Measurements from ENCODE around the gene PRDM10. TPM values are rescaled to one million over a fixed set of nuclear protein-coding genes. Genes with fewer than 3 reads are reported as not detected.
"Not testable (repeated sequence)": the region's sequence is repeated elsewhere in the genome, so short reads cannot be mapped to it uniquely, and the experiment has no call there.

Gene PRDM10
- polyA plus RNA-seq, 1 donor from 2014 or later, result 13.7 TPM

GRCh38 chr11:129871914-129872313 is 130.7 kb downstream of the PRDM10 start:
- H4K20me1 ChIP-seq (ENCODE audit: insufficient read depth), result no peaks in the 10 kb centered on the region
- no peak overlapping the region for H3K9ac ChIP-seq (ENCODE audit: low read length)
- no peak overlapping the region for H3K4me3 ChIP-seq (ENCODE audit: low read length)
- H3F3A ChIP-seq (ENCODE audit: insufficient read depth, low read length, poor library complexity, severe bottlenecking), result no peaks in the 10 kb centered on the region
- H2AFZ ChIP-seq (ENCODE audit: low read depth, low read length), result no peak overlapping the region
- peak overlapping the region; percentile 50 for H3K27ac ChIP-seq (ENCODE audit: low read length)
- no peaks in the 10 kb centered on the region for H3K9me3 ChIP-seq (ENCODE audit: low read length)
- H3K4me2 ChIP-seq (ENCODE audit: low read length), result no peak overlapping the region
- H3K79me2 ChIP-seq (replicated peaks; ENCODE audit: insufficient read depth, low read length), result no peaks in the 10 kb centered on the region
- H3K36me3 ChIP-seq (ENCODE audit: insufficient read depth, low read length), result peaks cover 17% of the 10 kb centered on the region
- no peaks in the 10 kb centered on the region for H3K9me2 ChIP-seq (ENCODE audit: insufficient read depth, low read length)
- no peak for TF ChIP-seq SMC3 (conservative IDR thresholded peaks at IDR 0.05; ENCODE audit: poor library complexity)
- TF ChIP-seq REST (IDR thresholded peaks at IDR 0.05; ENCODE audit: borderline replicate concordance), result peak; percentile 63
- H3K27me3 ChIP-seq (ENCODE audit: insufficient read depth, low read depth, low read length), result no peaks in the 10 kb centered on the region

- not testable (repeated sequence) for H4K20me1 ChIP-seq (ENCODE audit: insufficient read depth); H2AFZ ChIP-seq (ENCODE audit: low read depth, low read length); H3K79me2 ChIP-seq (replicated peaks; ENCODE audit: insufficient read depth, low read length); H3K4me2 ChIP-seq (ENCODE audit: low read length); H3K27me3 ChIP-seq (ENCODE audit: insufficient read depth, low read depth, low read length); H3K27ac ChIP-seq (ENCODE audit: low read length); H3K4me3 ChIP-seq (ENCODE audit: low read length); H3K9ac ChIP-seq (ENCODE audit: low read length); H3F3A ChIP-seq (ENCODE audit: insufficient read depth, low read length, poor library complexity, severe bottlenecking); H3K9me3 ChIP-seq (ENCODE audit: low read length); H3K9me2 ChIP-seq (ENCODE audit: insufficient read depth, low read length)
- peaks cover 11% of the 10 kb centered on the region for H3K36me3 ChIP-seq (ENCODE audit: insufficient read depth, low read length)
Observed at GRCh38 chr11:129868626-129869025, 134.0 kb downstream of the PRDM10 start.

GRCh38 chr11:129866311-129866710 is 136.3 kb downstream of the PRDM10 start:
- no peaks in the 10 kb centered on the region for H3K27me3 ChIP-seq (ENCODE audit: insufficient read depth, low read depth, low read length)
- H3K4me3 ChIP-seq (ENCODE audit: low read length), result no peak overlapping the region
- no peak overlapping the region for H3K27ac ChIP-seq (ENCODE audit: low read length)
- H3K36me3 ChIP-seq (ENCODE audit: insufficient read depth, low read length), result peaks cover 11% of the 10 kb centered on the region
- no peak overlapping the region for H3K9ac ChIP-seq (ENCODE audit: low read length)
- no peaks in the 10 kb centered on the region for H3K9me3 ChIP-seq (ENCODE audit: low read length)
- H3F3A ChIP-seq (ENCODE audit: insufficient read depth, low read length, poor library complexity, severe bottlenecking), result no peaks in the 10 kb centered on the region
- TF ChIP-seq SMC3 (conservative IDR thresholded peaks at IDR 0.05; ENCODE audit: poor library complexity) (no peak), CTCF (IDR thresholded peaks at IDR 0.05; ENCODE audit: poor library complexity, severe bottlenecking) (no peak), RAD21 (conservative IDR thresholded peaks at IDR 0.05) (no peak), TAF1 (IDR thresholded peaks at IDR 0.05; ENCODE audit: low read depth) (no peak), EZH2 (IDR thresholded peaks at IDR 0.05; ENCODE audit: borderline replicate concordance, insufficient read depth, low read length, poor library complexity, severe bottlenecking) (no peak), EP300 (conservative IDR thresholded peaks at IDR 0.05; ENCODE audit: poor library complexity, severe bottlenecking) (no peak), MXI1 (conservative IDR thresholded peaks at IDR 0.05; ENCODE audit: poor library complexity, severe bottlenecking) (no peak), REST (IDR thresholded peaks at IDR 0.05; ENCODE audit: borderline replicate concordance) (no peak), POLR2AphosphoS5 (IDR thresholded peaks at IDR 0.05) (no peak)
- no peak overlapping the region for H3K4me2 ChIP-seq (ENCODE audit: low read length)
- no peaks in the 10 kb centered on the region for H3K79me2 ChIP-seq (replicated peaks; ENCODE audit: insufficient read depth, low read length)
- no peaks in the 10 kb centered on the region for H3K9me2 ChIP-seq (ENCODE audit: insufficient read depth, low read length)
- no peaks in the 10 kb centered on the region for H4K20me1 ChIP-seq (ENCODE audit: insufficient read depth)
- H2AFZ ChIP-seq (ENCODE audit: low read depth, low read length), result no peak overlapping the region
